CD4-positive, alpha-beta T cell treated with Interleukin-15 for 1 hour (primary cell): ENCODE results near the gene FAM167B.

Source experiments
- DNase-seq: peaks from one replicate; pipeline ENCODE4 v3.0.0-alpha.2; 2020

Gene FAM167B

DNA sequence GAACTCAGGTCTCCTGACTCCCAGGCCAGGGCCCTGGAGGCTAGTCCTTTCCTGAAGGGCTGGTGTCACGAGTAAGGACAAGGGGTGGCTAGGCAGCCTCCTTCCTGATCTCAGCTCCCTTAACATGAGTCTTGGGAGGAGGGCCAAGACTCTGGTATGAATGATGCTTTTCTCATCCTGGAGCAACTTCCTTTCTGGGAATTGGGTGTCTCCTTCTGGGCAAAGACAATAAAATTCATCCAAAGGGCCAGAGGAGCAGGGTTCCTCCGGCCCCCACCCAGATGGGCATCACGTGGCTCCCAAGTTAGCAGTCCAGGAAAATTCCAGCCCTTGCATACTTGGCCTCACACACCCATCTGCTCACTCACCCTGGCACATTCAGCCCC lies at the start of gene FAM167B:
Gene FAM167B (plus strand): TSS at position 335 of the 386 bp plus-strand sequence. CDS start 200 bp downstream, outside the sequence.
- no peak for DNase-seq

DNA sequence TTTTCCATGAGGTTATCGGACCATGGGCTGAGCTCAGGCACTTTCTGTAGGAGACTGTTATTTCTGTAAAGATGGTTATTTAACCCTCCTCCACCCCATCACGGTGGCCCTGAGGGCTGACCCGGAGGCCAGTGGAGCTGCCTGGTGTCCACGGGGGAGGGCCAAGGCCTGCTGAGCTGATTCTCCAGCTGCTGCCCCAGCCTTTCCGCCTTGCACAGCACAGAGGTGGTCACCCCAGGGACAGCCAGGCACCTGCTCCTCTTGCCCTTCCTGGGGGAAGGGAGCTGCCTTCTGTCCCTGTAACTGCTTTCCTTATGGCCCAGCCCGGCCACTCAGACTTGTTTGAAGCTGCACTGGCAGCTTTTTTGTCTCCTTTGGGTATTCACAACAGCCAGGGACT lies 49.2 kb upstream of the FAM167B start:
- DNase-seq: no peak

DNA sequence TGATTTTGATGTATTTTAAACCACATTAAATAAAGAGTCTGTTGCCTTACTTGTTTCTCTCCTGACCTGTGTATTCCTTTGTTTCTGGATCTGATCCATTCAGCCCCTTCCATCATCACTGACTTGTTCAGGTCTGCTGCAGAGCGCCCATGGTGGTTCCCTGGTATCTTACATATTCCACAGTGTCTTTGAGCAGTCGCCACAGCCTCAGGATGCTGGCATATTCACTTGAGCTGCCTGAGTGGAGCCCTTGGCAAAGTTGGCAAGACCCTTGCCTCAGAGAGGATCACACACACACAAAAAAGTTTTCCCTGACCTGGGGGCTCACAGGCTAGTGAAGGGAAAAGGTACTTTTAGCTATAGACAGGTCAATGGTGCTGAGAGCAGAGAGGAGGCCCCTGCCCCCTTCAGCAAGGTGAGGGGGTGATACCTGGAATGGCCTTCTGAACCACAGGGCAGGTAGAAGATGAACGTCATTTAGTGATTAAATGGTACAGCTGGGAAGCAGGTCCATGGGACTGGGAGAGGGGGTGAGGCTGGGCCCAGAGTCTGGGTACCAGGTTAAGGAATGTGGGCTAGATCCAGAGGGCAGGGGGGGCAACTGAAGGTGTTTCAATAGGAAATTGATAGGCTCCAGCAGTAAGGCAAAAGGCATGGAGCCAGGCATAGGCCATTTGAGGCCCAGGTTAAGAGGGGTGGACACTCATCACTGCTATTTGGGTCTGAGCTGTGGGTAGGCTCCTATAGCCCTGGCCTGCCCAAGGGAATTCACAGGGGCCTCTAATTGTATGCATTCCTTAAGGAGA lies 48.6 kb upstream of the FAM167B start:
- DNase-seq: no peak

DNA sequence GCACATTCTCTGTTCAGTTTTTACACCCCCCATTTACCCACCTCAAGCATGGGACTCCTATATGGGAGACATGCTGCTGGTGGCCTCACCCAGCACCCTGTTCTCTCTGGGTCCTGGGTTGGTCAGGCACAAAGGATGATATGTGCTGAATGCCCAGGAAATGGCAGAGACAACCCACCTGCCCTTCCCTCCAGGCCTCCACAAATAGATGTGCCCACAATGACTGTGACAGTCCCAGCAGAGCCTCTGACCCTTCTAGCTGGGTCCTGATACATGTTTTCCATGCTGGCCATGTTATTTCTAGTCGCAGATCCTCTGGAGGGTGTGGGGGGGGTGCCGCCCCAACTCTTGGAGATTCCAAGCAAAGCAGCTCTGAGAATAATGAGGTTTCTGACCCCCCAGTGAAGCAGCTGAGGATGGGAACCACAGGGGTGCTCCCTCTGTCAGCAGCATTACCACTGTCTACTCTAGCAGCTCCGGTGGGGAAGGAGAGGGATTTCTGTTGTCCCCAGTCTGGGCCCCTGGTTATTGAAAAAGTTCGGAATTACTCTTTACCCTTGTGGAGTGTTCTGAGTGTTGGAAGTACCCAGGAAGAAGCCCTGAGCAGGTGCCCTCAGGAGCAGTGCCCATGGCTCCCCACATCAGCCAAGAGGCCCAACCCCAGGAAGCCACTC lies 47.8 kb upstream of the FAM167B start:
- DNase-seq: no peak

DNA sequence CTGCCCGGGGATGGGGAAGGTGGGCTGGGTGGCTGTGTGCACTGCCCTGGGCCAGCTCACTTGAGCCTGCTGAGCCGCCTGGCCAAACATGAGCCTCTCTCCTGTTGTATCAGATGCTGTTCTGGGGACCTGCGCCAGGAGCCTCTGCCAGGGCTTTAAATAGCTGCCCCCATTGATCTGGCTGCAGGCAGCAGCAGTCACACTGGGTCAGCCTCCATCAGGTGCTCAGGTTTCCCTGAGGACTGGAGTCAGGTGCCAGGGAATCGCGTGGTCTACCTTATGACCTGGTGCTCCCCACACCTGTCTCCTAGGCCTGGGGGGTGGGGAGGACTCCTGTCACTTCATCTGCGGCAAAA lies 47.3 kb upstream of the FAM167B start:
- DNase-seq: no peak

DNA sequence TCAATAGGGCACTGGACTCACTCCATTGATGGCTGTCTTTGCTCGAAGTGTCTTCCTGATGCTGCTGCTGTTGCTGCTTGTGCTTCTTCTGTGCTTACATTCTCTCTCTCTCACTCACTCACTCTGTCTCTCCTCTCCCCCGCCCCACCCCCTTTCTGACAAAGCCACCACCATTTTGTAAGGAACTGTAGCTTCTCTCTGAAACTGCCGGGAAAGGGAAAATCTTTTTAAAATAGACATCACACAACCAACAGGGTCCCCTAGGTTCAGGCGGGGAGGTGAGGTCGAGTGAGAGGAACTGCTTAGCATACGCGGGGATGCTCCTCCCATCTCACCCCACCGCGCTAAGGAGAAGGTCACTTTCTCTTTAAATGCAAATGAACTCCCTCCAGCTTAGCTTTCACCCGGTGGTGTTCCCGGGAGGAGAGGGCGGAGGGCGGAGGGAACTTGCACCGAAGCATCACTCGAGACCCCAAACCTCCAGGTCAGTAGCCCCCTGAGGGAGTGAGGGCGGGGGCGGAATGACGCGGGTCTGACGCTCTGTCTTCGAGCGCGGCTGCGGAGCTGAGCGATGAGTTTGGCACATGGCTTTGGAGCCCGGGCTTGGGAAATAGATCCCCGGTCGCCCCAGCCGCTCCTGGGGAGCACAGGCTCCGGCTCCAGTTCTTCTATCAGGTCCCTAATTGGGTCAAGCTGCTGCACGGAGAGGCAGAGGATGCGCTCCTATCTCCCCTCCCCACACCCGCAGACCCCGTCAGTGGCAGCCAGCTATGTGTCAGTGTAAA lies 46.6 kb upstream of the FAM167B start, which contains the start of gene CCDC28B:
Gene CCDC28B (plus strand): TSS at position 370 of the 785 bp plus-strand sequence. CDS start 1,341 bp downstream, outside the sequence.
- peak; percentile 49 for DNase-seq

DNA sequence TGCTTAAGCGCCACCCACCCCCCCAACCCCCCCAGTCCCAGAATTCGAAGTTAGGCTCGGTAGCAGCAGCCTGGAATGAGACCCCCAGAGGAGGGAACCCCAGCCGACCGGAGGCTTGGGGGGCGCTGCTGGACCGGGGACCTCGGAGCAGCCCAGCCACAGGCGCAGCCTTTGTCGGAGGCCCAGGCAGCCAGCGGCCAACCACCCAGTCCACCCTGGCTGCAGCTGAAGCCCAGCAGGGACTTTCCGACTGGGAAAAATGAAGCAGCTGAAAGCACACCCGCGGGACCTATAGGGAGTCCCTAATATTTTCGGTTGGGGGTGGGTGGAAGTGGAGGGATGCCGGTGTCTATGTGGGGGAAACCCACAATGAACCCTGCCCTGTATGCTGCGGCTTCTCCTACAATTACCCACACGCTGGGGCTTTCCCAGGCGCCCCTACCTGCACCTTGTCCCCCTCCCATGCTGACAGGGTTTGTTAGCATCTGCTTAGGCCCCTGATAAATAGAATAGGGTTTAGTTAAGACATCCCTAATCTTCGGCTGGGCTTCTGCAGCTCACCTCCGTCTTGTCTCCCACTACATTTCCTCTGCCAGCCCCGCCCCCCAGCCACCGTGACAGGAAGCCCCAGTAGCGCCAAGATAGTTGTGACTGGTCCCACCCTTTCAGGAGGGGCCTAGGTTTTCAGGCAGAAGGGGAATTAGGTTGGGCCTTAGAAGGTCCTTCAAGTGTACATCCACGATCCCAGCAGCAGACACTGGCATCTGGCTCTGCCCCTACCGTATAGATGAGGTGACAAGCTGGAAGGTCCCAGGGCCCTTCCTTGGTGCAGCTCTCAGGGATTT lies 45.8 kb upstream of the FAM167B start:
- DNase-seq: peak; percentile 80

DNA sequence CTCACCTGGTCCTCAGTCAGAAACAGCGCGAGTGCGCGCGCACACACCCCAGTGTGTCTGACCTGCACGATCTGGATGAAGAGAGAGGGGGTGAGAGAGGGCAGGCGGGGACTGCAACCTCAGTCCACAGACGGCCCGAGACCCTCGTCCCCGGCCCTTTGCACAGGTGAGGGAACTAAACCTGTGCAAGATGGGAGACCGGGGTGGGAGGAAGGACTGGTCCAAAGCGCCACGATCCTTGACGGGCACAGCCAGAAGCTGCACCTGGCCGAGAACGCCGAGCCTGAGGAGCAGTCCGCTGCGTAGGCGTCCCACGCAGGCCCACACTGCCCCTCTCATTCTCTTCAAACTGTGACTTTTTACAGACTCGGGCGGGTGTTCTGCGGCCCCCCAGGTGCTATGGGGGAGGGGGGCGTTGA lies 42.1 kb upstream of the FAM167B start:
- no peak for DNase-seq

DNA sequence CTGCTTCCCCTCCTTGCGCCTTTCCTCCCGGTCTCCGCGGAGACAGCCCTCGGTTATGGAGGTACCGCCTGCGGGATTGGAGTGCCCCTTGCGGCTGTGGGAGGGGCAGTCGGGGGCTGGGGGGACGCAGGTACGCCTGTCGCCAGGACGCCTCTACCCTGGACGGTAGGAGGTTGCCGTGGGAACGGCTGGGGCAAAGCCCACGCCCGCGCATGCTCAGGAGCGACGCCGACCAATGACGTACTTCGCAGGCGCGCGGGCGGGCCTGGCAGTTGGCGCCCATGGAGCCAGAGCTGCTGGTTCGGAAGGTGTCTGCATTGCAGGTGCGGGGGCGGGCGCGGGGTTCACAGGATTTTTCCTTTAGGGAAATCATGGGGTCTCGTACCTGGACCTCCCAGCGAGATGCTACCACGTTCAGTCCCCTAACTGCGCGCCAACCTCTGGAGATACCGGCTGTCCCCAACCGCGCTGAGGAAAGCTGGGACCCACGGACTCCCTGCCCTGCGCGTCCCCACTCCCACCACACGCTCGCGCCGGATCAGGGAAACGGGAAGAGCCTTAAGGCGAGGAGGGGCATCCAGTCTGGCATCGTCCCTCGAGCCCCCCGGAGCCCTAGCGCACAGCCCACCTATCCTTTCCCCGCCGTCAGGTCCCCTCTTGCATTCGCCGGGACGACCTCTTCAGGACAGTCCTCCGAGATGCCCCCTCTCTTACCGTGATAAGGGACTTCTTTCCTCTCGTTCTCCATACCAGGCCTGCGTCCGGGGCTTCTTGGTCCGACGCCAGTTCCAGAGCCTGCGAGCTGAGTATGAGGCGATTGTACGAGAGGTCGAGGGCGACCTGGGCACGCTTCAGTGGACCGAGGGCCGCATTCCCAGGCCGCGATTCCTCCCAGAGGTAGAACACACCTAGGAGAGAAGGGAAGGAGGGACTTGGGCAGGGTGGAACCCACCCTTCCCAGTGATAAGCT lies 41.3 kb upstream of the FAM167B start, which contains the start of gene IQCC:
Gene IQCC (plus strand): TSS at position 271 of the 970 bp plus-strand sequence. CDS start 11 bp downstream, at position 282.
- peak; percentile 89 for DNase-seq

DNA sequence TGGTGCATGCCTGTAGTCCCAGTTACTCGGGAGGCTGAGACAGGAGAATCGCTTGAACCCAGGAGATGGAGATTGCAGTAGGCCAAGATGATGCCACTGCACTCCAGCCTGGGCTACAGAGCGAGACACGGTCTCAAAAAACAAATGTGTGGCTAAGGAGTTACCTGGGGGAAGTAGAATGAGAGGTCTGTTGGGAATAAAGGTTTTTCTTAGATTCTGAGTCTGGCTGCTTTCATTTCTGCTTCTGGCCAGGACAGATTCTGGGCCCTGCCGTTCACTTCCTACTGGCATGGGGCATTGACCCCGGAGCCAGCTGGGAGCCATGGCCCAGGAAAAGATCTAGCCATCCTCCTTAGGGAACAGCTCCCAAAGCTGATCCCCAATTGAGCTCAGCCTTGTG lies 38.6 kb upstream of the FAM167B start:
- no peak for DNase-seq

DNA sequence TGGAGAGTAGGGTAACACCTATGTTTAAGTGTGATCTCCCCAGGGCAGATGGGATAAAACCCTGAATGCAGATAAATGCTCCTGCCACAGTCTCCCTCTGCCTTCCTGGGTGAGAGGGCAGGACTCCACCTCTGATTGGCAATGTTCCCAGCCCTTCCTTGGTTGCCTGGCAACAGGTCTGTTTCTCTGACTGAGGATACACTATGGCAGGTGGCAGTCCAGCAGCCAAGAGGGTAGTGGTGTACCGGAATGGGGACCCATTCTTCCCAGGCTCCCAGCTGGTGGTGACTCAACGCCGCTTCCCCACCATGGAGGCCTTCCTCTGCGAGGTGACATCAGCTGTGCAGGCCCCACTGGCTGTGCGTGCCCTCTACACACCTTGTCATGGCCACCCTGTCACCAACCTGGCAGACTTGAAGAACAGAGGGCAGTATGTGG lies 38.1 kb upstream of the FAM167B start, which contains the start of gene DCDC2B:
Gene DCDC2B (plus strand): TSS at position 199 of the 438 bp plus-strand sequence. CDS start 5 bp downstream, at position 204.
- peak; percentile 27 for DNase-seq

DNA sequence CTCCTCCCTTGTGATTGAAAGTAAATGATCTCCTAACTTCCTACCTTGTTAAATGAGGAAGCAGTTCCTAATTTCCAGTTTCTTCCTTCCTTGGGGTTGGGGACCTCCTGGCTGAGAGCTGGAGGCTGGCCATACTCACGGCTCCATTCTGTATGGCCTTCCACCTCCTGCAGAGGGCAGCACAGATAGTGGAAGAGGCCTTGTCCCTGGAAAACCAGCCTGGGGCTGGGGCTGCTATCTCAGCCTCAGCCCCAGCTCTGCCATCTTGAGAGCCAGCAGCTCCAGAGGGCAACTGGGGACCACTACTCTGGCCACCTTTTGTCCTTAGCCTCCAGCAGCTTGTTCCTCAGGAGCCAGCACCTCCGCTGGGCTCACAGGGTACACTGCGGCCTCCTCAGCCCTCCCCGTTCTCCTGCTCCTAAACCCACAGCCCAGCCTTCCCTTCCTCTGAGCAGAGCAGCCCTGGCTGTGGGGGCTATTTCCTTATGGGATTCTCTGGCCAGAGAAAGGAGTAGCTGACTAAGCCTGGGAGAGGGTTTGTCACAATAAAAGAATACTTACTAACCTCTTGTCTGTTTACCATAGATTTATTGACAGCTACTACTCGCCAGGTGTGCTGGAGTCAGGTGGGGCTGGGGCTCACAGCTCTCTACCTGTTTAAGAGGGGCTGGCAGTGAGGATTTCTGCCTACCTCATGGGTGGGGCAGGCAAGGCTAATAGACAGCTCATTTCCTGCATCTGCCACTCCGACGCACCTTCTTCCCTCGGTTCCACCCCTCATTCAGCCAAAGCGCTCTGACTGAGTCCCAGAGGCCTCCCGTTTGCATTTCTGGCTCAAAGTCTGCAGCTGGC lies 31.2 kb upstream of the FAM167B start:
- peak; percentile 52 for DNase-seq

DNA sequence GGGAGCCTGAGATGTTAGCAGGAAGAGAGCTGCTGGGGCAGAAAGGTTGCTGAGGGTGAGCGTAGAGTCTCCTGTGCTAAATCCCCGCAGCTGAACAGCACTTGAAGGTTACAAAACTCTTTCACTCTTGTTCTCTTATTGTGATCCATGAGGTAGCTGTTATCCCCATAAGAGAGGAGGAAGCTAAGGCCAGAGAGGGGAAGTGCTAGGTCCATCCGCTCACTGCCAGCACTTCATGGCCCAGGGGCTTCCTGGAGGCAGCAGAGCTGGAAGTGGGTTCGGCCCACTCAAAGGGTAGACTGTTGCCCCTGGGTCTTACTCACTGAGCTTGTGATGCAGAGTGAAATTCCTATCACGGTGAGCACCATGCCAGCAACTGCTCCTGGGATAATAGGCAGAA lies 30.5 kb upstream of the FAM167B start:
- DNase-seq: no peak

DNA sequence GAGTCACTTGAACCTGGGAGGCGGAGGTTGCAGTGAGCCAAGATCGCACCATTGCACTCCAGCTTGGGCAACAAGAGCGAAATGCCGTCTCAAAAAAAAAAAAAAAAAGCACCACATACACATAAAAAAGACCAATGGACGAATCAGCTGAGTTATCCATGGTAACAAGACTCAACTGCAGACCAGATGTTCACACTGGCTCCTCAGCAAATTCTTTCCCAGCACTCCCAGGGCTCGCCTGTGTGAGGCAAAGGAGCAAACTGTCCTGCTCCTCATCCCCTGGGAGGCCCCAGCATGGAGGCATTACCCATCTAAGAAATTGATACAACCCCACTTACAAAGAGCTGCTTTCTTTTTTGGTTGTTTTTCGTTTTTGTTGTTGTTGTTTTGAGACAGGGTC lies 28.0 kb upstream of the FAM167B start:
- no peak for DNase-seq

DNA sequence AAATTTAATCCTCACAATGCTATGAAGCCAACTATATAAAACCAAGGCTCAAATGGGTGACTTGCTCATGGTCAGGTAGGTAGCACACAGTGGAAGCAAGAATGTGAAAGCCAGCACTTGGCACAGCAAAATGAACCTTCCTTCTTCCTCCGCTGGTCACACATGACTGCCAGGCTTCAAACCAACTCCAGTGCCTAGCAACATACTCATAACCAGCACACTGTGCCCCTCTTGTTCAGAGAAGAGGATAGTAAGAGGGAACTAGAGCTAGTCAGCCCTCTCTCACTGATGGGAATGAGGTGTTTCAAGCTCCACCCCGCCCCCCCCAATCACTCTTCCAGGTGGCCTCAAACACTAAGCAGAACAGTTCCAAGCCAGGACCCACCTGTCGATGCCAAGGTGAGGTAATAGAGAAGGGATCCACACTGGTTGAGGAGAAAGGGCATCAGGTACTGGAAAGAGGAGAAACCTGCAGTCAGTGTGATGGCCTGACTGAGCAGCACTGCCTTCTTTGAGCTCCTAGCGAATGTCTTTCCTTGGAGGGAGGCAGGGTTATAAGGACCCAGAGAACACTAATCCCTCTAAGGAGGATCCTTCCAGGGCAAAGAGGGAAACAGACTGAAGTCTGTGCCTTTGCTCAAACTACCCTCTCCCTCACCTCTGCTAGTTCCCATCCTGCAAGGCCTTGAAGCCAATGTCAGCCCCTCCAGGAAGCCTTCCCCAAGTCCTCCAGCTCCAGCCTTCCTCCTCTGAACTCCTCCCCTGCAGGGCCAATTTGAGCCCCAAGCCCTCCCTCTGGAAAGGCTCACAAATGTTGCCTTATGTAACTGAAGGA lies 26.1 kb upstream of the FAM167B start:
- DNase-seq: no peak

DNA sequence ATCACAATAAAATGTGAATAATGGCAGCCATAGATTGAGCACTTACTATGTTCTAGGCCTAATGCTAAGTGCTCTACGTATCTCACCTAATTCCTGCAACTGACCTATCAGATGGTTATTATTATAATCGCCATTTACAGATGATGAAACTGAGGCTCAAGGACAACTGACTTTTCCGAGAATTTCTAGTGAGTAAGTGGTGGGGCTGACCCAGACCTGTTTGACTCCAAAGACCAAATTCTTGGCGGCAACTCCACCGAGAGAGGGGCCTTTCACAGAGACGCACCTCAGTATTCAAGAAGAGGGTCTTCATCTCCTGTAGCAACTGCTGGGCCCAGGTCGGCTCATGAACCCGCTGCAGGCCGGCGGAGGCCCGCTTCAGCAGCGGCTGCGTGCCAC lies 25.4 kb upstream of the FAM167B start:
- no peak for DNase-seq

DNA sequence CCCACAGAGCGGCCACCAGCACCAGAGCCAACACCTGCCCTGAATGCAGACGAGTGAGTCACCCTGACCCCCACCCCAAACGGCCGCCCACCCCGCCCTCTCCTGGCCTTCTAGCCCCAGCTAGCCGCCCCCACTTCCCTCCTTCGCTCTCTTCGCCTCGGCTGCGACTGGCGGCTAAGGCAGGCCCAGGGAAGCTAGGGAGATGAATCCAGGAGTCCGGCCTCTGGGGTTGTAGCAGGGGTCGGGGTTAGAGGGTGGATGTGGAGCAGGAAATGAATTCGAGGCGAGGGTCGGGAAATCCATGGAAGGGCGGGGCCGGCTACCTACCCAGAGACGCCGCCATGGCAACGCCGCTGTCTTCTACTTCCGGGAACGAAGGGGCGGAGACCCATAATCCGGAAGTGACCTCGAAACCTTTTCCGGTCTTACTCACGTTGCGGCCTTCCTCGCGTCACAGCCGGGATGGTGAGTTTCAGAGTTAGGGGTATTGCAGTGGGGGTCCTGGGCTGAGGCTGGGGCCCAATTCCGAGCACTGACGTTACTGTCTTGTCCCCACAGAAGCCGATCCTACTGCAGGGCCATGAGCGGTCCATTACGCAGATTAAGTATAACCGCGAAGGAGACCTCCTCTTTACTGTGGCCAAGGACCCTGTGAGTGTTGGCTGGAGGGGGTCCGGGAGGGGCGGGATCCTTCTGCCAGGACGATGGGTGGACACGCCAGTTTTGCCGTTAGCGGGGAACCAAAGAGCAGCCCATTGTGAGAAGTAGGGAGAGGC lies 24.9 kb upstream of the FAM167B start, which contains the start of the genes EIF3I and TMEM234:
Gene EIF3I (plus strand): TSS at position 428 of the 776 bp plus-strand sequence. CDS start 35 bp downstream, at position 463.
Gene TMEM234 (minus strand): TSS at position 374 of the 776 bp plus-strand sequence. CDS start 31 bp downstream, at position 343.
- DNase-seq: peak; percentile 93

DNA sequence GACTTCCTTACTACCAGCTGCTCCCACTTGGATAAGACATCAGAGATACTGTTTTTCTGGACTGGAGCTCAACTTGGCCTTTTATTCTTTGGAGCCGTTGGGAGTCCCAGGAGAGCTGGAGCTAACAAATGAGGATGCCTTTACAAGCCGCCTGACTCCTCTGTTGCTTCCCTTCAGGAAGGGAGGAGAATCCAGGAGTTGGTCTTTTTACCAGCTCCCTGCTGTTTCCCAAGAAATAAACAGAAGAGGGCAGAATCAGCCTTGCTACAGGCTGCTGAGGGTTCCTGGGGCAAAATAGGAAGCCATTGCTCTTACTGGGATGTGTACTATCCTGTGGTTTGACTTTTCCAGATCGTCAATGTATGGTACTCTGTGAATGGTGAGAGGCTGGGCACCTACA lies 23.3 kb upstream of the FAM167B start:
- no peak for DNase-seq
